ENCODE measurements around the gene GRK1.

Gene GRK1

DNA sequence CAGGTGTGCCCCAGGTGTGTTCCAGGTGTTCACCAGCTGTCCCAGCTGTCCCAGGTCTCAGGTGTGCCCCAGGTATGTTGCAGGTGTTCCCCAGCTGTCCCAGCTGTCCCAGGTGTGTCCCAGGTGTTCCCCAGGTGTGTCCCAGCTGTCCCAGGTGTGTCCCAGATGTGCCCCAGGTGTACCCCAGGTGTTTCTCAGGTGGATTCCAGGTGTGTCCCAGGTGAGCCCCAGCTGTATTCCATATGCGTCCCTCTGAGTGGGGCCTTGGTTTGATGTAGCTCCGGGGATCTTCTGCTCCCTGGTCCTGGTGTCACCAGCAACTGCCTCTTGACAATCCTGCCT is 719 bp upstream of the GRK1 start:
- no peak for DNase-seq

DNA sequence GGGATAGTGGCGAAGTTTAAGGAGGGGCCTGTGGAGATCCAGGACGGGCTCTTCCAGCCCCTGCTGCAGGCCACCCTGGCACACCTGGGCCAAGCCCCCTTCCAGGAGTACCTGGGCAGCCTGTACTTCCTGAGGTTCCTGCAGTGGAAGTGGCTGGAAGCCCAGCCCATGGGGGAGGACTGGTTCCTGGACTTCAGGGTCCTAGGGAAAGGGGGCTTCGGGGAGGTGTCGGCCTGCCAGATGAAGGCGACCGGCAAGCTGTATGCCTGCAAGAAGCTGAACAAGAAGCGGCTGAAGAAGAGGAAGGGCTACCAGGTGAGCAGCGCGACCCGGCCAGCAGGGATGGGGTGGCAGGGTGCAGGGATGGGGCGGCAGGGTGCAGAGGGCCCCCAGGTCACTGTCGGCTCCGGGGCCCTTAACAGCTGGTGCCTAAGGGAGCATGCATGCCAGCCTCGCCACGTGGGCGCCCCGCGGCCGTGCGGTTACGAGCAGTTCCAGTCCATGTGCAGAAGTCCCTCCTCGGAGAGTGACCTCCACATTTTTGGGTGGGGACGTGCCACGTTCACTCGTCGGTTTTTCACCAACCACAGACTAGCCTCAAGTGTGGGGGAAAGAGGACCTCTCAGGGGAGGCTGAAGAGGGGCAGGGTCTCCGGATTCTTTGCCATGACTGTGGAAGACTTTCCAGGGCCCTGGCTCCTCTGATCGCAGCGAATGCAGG is 912 bp downstream of the GRK1 start:
- DNase-seq, result no peak

DNA sequence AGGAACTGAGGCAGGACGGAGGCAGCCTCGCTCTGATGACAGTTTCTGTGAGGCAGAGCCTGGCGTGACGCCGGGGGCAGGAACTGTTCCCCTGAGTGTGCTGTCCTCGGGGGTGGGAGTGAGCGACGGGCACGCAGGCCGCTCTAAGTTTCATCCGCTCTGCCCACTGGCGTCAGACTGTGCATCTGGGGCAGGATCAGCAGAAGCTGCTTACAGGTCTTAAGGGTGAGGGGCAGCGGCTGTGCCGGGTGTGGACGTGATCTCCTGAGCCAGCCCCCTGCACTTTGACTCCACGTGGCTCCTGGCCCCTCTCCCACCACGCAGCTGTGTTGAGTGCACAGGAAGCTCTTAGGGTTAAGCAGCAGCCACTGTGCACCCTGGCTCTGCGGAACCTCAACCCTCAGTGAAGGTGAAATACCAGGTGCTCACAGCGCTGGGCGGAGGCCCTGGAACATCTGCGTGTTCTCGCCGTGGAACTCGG is 1.5 kb downstream of the GRK1 start:
- no peak for DNase-seq

DNA sequence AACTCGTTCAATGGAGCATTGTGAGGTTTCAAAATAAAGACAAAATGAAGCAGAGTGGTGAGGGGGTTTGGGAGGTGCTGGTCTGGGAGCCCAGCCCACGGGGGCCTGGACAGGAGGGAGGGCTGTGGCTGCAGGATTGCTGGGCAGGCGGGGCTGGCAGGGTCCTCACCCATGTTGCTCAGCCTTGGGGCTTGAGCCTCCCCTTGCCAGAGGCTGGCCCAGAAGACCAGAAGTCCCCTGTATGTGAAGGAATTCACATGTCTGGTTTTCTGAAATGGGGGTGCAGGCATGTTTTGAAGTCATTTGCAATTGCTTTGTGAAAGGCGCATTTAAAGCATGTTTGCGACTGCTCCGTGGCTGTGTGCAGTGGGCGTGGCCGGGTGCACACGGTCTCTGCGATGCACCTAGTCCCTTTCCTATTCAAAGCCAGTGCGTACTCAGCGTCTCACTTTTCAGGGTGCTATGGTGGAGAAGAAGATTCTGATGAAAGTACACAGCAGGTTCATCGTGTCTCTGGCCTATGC is 2.3 kb downstream of the GRK1 start:
- no peak for DNase-seq

DNA sequence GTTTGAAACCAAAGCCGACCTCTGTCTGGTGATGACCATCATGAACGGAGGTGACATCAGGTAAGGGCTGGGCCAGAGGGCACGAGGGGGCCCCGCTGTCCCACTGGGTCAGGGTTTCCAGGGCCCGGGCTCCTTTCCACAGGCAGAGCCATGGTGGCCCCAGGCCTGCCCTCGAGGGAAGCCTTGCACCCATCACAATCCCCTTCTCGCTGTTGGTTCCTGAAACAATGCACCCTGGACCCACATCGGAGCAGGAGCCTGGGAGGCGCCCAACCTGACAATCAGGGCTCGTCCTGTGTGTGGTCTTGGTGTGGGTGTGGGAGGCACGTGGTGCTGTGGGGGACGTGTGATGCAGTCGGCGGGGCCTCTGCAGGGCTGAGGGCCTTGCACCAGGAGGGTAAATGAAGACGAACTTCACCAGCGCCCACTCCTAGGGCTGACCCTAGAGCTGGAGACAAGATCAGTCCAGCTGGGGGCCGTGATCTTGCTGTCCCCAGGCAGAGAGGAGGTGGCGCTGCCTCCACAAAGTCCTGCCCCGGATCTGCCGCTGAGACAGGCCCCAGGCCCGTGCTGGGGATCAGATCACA is 2.8 kb downstream of the GRK1 start:
- DNase-seq, result no peak

DNA sequence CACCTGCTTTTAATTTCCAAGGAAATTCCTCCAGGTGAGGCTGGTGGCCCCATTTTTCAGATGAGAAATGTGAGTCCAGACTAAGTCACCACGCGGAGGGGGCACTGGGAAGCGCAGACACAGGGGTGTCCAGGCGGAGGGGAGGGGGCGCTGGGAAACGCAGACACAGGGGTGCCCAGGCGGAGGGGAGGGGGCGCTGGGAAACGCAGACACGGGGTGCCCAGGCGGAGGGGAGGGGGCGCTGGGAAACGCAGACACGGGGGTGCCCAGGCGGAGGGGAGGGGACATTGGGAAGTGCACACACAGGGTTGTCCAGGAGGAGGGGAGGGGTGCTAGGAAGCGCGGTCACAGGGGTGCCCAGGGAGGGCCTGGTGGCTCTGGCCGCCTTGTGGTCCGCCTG is 3.5 kb downstream of the GRK1 start:
- no peak for DNase-seq

DNA sequence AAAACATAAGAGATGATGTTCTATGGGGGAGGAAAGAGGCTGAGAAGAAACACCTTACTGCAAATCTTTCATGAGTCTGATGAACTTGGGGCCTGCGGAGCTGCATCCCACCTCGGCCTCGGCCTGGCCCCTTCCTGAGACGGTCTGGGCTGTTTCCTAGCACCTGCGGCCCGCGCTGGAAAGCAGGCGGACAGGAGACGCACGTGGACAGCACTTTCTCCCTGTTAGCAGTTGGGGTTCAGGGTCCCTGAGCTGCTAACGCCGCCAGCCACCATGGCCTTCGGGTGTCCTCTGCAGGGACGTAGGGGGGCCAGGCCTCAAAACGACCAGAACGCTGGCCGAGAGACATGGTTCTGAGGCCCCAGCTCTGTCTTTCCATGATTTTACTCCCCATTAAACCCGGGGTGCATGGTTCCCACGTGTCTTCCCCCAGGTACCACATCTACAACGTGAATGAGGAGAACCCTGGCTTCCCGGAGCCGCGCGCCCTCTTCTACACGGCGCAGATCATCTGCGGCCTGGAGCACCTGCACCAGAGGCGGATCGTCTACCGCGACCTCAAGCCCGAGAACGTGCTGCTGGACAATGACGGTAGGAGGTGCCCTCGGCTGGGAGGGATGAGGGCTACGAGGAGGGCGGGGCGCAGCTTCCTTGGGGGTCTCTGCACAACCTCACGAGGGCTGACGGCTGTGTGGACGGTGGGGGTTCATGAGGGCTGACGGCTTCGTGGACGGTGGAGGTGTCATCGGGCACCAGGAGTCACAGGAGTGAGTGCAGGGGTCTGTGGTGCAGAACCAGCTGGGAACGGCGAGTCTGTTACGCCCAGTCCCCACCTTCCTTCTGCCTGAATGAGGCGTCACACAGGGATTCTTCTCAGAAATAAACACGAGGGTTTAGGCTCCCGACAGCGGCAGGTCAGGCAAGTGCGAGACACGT is 4.3 kb downstream of the GRK1 start:
- DNase-seq, result no peak

DNA sequence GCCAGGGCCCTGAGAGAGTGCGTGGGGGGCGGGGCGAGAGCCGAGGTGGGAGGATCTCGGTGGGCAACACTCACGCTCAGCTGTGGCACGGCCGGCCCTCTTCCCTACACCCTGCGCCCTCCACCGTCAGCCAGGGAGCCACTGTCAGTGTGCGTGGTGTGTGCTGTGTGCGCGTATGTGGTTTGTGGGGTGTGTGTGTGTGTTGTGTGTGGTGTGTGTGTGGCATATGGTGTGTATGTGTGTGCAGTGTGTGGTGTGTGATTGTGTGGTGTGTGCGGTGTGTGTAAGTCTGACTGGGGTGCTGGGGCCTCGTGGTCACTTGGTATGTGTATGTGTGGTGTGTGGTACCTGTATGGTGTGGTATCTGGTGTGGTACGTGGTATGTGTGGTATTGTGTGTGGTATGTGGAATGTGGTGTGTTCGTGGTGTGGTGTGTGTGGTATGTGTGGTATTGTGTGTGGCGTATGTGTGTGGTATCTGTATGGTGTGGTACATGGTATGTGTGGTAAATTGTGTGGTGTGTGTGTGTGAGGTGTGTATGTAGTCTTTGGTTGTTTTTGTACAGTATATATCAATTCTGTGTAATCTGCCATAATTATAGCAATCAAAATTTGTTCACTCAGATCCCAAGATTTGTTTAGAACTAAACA is 5.1 kb downstream of the GRK1 start:
- DNase-seq, result no peak

DNA sequence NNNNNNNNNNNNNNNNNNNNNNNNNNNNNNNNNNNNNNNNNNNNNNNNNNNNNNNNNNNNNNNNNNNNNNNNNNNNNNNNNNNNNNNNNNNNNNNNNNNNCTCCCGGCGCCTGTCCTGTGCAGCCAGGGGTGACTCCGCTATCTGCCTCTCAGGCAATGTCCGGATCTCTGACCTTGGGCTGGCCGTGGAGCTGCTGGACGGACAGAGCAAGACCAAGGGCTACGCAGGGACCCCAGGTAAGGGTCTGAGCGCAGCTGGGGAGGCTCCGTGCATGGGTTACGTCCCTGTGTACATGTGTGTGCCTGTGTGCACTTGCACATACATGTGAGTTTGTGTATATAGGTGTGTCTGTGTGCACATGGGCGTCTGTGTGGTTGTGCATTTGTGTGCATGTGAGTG is 55.9 kb downstream of the GRK1 start:
- DNase-seq, result no peak

DNA sequence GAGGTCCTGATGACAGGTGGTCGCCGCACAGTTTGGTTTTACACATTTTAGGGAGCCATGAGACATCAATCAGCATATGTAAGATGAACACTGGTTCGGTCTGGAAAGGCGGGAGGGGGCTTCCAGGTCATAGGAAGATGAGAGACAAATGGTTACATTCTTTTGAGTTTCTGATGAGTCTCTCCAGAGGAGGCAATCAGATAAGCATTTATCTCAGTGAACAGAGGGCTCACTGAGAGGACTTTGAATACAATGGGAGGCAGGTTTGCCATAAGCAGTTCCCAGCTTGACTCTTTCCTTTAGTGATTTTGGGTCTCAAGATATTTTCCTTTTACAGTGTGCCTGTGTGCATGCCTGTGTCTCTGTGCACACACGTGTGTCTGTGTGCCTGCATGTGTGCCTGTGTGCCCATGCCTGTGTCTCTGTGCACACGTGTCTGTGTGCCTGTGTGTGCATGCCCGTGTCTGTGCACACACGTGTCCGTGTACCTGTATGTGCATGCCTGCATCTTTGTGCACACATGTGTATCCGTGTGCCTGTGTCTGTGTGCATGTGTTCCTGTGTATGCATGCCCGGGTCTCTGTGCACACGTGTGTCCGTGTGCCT is 56.5 kb downstream of the GRK1 start:
- DNase-seq, result no peak

DNA sequence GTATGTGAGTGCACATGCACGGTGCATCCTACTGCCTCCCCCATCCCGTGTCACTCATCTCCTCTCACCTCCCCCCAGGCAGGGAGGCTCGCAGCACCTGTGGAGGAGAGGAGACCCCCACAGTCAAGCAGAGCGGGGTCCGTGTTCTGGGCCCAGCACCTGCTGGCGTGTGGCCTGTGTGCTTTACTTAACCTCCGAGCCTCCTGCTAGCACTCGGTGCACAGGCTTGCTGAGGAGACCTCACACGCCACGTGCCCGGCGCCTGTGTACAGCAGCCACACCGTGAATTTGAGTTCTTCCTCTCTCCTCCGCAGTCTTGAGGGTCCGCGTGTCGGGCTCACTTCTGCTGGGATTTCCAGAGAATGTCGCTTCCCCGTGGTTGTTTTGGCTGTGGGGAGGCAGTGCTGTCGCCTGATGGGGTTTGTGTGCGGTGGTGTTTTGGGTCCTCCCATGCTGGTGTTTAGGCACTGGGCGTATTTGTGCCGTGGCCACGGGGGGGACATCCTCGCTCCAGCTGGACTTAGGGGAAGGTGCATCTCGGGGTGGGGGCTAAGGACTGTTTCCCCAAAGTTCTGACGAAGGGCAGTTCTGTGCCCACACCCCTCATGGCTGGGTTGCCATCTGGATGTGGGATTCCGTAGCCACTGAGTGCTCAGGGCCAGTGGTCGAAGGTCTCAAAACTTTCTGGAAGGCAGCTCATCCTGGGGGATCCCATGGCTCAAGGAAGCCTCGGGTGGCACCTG is 57.2 kb downstream of the GRK1 start:
- no peak for DNase-seq

DNA sequence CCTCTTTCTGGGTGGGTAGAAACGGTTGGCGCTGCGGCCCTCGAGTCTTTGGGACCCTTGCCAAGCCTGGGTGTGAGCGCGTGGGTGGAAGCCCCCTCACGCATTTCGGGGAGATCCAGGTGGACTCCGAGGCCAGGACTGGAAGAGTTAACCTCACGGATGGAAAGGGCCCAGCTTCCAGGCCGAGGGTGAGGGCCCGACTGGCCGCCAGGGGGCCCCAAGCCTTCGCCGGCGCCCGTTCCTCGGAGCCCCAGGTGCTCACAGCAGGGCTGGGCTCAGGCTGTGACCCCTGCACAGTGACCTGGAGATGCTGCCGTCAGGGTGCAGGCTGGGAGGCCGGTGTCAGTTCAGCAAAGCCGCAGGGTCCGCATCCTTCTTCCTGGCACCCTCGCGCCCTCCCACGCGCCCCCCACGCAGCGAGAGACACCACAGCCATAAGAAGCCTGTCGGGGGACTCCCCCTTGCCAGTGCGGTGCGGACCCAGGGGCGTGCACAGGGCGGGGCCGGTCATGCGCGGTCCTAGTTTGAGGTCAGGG is 57.8 kb downstream of the GRK1 start:
- DNase-seq, result peak; percentile 89

DNA sequence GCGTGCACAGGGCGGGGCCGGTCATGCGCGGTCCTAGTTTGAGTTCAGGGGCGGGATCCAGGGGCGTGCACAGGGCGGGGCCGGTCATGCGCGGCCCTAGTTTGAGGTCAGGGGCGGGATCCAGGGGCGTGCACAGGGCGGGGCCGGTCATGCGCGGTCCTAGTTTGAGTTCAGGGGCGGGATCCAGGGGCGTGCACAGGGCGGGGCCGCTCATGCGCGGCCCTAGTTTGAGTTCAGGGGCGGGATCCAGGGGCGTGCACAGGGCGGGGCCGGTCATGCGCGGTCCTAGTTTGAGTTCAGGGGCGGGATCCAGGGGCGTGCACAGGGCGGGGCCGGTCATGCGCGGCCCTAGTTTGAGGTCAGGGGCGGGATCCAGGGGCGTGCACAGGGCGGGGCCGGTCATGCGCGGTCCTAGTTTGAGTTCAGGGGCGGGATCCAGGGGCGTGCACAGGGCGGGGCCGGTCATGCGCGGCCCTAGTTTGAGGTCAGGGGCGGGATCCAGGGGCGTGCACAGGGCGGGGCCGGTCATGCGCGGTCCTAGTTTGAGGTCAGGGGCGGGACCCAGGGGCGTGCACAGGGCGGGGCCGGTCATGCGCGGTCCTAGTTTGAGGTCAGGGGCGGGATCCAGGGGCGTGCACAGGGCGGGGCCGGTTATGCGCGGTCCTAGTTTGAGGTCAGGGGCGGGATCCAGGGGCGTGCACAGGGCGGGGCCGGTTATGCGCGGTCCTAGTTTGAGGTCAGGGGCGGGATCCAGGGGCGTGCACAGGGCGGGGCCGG is 58.5 kb downstream of the GRK1 start:
- DNase-seq, result peak; percentile 45

DNA sequence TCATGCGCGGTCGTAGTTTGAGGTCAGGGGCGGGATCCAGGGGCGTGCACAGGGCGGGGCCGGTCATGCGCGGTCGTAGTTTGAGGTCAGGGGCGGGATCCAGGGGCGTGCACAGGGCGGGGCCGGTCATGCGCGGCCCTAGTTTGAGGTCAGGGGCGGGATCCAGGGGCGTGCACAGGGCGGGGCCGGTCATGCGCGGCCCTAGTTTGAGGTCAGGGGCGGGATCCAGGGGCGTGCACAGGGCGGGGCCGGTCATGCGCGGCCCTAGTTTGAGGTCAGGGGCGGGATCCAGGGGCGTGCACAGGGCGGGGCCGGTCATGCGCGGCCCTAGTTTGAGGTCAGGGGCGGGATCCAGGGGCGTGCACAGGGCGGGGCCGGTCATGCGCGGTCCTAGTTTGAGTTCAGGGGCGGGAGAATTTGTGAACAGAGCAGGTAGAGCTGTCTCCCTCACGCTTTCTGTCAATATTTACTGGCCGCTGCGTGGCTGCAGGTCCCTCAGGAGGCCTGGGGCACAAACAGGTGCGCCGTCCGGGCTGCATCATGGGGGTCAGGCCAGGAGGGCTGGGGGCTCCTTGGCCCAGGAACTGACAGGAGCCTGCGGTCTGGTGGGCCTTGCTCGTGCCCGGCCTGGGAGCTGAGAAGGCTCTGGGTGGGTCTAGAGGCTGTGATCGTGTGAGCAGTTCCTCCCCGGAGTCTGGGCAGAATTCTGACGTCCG is 59.2 kb downstream of the GRK1 start:
- DNase-seq, result peak; percentile 40

DNA sequence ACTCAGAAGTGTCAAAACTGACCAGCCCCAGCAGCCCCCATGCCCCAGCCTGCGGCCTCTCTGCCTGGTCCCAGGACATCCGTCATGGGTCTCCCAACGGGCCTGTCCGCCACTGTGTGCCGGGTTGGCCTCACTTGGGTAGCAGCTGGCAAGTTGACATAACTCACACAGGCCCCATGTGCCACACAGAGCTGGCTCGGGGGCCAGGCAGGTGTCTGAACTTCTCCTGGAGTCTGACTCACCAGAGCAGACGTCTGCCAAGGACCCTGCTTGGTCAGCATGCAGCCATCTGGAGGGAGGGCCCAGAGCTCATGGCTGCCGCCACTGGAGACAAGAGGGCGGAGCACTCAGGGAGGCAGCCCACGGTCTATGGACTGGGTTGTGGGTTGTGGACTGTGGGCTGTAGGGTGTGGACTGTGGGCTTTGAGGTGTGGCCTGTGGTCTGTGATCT is 60.0 kb downstream of the GRK1 start:
- DNase-seq, result no peak

DNA sequence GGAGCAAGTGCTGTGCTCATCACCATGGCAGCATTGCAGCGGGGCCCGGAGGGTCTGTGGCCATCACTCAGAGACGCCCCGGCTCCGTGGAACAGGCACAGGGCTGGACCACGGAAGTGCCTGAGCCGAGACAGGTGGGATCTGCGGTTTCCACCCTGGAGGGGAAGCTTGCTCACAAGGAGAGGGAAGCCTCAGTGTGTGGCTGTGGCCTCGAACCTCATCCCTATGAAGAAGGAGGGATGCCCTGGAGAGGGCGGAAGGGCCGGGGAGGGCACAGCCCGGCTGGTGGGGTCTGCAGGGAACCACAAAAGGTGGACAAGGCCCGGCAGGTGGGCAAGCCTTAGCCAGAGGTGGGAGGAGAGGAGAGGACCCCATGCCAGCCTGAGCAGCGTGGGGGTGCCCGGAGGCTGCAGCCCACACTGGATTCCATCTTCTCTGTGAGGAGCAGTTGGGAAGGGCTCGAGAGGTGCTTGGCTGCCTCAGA is 61.6 kb downstream of the GRK1 start:
- no peak for DNase-seq

DNA sequence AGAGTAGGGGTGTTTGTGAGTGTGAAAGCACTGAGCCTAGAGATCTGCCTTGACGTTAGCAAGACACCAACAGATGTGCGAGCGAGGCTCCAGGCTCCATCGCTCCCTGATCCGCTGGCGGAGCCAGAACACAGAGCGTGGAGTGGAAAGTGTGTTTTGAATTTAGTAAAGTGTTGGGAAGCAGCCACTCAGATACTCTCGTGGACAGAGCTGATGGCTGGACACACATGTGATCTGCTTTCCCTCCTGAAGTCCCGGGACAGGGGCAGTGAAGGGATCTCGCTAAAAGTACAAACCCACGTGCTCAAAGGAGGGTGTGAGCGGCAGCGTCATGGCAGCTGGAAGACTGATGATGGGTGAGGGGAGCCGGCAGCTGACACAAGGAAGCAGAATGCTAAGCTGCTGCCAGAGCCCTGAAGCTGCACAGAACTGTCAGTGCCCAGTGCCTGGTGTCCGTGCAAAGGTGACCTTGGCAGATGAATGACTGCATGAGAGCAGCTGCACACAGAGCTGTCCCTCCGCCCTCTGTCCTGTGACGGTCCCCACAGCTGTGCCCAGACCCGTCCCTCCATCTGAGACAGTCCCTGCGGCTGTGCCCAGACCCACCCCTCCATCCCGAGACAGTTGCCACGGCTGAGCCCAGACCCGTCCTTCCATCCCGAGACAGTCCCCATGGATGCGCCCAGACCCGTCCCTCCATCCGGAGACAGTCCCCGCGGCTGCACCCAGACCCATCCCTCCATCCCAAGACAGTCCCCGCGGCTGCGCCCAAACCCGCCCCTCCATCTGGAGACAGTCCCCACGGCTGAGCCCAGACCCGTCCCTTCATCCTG is 62.4 kb downstream of the GRK1 start:
- no peak for DNase-seq

DNA sequence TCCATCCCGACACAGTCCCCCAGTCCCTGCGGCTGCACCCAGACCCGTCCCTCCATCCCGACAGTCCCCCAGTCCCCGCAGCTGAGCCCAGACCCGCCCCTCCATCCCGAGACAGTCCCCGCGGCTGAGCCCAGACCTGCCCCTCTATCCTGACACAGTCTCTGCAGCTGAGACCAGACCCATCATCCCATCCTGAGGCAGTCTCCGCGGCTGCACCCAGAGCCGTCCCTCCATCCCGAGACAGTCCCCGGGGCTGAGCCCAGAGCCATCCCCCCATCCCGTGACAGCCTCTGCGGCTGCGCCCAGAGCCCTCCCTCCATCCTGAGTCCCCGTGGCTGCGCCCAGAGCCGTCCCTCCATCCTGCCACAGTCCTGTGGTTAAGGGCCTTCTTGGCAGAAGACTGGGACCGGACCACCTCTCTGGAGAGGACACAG is 63.3 kb downstream of the GRK1 start:
- no peak for DNase-seq

DNA sequence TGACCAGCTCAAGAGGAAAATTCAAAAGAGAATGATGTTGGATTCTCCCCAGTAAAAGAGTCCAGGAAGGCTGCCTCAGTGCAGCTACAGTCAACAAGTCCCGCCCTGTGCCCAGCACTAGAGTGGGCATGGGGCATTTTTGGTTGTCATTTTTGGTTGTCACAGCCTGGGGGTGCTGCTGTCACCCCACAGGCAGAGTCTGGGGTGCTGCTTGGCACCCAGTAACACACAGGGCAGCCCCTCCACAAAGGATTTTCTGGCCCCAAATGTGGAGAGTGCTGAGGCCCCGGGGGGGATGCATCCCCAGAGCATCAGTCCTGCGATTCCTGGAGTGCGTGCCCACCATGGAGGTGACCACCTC is 63.8 kb downstream of the GRK1 start:
- no peak for DNase-seq
